NCI-H446 (cell line): ENCODE measurements around the gene EEF1A2.
"Not testable (repeated sequence)": the region's sequence is repeated elsewhere in the genome, so short reads cannot be mapped to it uniquely, and the experiment has no call there.

ENCODE experiments used
- DNase-seq, 2 experiments: peaks; one replicate each; lab custom pipeline; 2025; lab: John Stamatoyannopoulos, UW

Gene EEF1A2

GRCh38 chr20:63520504-63520933 is 21.6 kb upstream of the EEF1A2 start, which contains the start of gene PPDPF:
Gene PPDPF (plus strand): TSS chr20:63520765. CDS start chr20:63521309, 544 bp downstream.
- peak; percentile 62 to 93 for DNase-seq

DNA sequence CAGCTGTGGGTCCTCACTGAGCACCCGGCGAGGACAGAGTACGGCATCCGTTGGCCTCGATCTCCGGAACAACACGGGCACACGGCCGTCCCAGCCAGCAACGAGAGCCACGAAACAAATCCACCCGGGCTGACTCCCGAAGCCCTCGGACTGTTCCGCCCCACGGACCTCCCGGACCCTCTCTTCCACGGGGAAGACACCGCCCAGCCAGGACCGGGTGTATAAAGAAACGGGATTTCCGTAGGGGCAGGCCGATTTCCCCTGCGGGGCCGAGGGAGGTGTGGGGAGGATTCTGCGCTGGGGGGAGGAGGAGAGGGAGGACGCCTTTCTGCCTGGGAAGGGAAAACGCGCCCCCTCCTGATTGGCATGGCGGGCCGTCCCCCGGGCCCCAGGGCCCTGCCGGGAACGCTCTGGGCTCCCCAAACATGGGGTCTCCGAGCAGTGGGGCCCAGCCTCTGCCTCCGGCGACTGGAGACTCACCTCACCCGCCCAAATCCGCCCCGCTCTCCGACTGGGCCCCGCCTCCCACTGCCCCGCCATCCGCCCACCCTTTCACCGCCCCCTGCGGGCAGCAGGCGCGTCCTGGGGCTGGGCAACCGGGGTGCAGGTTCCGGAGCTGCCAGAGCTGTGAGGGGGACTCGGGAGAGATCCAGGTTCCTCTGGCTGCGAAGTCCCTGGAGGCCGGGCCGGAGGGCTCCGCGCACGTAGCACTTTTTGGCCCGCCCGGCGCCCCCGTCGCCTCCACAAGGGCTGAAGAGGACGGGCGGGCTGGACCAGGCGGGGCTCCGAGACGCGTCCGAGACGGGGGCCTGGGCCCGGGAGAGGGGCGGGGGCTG is 21.0 kb upstream of the EEF1A2 start:
- DNase-seq, result peak in 1 of 2 experiments; percentile 52

GRCh38 chr20:63518946-63519667 is 20.2 kb upstream of the EEF1A2 start:
- DNase-seq, result no peak

DNA sequence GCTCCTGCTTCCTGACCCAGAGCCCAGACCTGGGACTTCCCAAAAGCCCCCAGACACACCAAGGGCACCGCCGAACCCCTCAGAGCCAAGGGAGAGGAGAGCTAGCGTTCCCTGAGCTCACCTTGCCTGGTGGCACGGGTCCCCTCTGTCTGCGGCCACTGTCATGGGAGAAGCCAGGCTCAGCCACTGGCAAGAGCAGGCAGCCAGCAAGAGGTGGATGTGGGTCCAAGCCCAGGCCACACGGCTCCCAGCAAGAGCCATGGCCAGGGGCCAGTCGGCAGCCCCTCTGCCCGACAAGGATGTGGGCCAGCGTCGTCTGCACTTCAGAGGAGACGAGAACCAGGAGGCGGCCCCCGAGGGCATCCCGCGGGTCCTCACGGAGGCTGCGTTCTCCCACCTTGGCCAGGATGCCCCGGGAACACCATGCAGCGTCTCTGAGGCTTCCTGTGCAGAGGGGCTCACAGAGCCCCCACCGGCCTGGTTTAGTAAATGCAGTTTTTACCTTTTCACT is 19.5 kb upstream of the EEF1A2 start:
- no peak for DNase-seq

- no peak for DNase-seq
Measured at GRCh38 chr20:63517376-63518309, 18.8 kb upstream of the EEF1A2 start.

GRCh38 chr20:63514520-63514919 is 15.6 kb upstream of the EEF1A2 start:
- not testable (repeated sequence) for DNase-seq

DNA sequence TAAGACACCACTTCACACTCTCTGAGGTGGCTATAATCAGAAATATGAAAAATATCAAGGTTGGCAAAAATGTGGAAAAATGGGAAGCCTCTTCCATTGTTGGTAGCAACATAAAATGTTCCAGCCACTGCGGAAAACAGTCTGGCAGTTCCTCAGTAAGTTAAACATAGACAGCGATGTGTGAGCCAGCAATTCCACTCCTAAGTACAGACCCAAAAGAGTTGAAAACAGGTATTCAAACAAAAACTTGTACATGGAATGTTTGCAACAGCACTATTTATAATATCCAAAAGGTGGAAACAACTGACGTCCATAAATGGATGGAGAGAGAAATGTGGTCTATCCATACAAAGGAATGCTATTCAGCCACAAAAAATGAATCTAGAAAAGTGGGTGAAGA is 14.3 kb upstream of the EEF1A2 start:
- DNase-seq, result no peak

DNA sequence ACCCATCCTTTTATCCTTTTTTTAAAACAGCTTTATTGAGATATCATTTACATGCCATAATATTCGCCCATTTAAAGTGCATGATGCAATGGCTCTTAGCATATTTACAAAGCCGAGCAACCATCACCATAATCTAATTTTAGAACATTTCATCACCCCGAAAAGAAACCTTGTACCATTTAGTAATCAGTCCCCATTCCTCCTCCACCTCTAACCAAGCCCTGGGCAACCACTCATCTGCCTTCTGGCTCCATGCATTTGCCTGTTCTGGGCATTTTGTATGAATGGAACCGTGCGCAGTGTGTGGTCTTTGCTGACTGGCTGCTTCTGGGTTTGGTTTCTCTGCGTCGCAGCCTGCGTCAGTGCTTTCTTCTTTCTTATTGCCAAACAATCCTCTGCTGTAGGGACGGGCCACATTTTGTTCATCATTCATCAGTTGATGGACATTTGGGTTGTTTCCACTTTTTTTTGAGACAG is 10.2 kb upstream of the EEF1A2 start:
- no peak for DNase-seq

DNA sequence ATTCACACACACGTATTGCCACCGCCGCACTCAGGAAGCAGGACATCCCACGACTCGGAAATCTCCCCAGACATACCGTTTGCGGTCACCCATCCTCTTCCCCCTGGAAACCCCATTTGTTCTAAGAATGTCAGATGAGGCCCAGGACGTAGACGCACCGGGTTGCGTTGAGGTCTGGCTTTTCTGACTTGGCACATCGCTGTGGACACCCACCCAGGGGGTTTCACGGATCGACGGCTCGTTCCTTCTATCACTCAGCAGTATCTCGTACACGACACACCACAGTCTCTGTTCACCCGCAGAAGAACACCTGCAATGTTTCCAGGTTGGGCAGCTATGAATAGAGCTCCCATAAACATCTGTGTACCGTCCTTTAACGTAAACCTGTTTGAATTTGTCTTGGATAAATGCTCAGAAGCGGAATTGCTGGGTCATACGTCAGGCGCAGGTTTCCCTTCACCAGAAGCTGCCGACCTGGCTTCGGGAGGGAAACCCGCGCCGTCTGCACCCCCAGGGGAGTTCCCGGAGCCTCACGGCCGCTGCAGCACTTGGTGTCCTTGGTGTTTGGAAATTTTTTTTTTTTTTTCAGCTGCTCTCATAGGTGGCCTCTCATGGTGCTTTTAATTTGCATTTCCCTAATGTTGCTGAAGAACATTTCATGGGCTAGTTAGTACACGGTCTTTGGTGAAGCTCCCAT is 9.3 kb upstream of the EEF1A2 start:
- DNase-seq, result no peak

DNA sequence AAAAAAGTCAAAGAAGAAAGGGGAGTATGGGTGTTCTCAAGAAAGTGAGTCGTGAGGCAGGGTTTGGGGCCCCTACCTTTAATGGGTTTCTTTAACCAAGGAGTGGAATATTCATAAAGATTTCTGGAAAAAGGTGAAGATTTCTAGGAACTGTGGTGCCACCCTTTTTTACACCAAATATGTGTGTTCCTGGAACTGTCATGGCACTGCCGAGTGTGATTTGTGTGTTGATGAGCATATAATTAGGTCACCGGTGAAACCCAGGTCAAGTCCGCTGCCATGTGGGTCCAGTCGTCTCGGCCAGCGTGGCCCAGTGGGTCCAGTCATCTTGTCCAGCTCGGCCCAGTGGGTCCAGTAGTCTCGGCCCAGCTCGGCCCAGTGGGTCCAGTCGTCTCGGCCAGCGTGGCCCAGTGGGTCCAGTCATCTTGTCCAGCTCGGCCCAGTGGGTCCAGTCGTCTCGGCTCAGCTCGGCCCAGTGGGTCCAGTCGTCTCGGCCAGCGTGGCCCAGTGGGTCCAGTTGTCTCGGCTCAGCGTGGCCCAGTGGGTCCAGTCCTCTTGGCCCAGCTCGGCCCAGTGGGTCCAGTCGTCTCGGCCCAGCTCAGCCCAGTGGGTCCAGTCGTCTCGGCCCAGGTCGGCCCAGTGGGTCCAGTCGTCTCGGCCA is 8.3 kb upstream of the EEF1A2 start:
- DNase-seq, result no peak

- no peak for DNase-seq
Measured at GRCh38 chr20:63505723-63506122, 6.8 kb upstream of the EEF1A2 start.

DNA sequence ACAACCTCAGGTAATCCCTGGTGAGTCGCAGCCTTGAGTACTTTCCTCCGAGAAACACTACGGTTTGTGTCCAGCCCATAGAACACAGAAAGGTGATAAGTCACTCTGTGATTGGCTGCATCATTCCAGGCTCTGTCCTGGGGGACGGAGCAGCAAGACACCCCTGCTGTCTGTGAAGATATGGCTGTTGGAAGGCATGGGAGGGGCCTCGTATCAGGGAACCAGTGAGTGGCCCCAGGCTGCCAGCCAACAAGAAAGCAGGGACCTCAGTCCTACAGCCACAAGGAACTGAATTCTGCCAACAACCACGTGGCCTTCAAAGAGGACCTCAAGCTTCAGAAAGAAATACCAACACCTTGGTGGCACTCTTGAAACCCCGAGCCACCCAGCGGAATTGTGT is 6.4 kb upstream of the EEF1A2 start:
- no peak for DNase-seq

DNA sequence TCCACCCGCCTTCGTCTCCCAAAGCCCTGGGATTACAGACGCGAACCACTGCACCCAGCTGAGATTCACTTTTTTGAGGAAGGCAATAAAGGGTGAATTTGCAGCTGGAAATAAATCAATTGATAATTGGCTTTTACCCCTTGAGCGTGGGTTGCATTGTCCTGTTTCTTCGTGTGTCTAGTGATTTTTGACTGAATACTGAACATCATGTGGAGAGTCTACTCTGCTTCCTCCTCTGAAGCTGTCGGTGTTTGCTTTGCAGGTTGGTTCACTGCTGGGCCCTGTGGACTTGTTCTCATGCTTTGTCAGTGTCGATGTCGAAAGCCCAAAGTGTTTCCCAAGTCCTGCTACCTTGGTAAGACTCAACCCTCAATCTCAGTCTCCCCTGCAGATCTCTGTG is 5.8 kb upstream of the EEF1A2 start:
- no peak for DNase-seq

DNA sequence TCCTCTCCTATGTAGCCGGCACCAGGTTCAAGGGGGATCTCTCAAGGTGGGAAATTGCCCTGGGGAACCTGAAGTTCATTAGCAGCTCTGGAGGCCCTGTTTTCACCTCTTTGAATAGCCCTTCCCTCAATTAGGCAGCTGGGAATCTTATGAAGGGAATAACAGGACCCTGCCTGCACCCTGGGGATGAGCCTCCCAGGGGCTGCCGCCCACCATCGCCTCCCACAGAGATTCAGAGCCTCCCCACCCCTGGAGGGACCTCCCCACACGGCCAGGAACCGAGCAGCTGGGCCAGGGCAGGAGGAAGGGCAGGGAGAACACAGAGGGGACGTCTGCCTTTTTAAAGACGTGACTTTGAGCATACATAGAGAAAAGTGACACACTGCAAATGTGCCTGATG is 4.6 kb upstream of the EEF1A2 start:
- no peak for DNase-seq

DNA sequence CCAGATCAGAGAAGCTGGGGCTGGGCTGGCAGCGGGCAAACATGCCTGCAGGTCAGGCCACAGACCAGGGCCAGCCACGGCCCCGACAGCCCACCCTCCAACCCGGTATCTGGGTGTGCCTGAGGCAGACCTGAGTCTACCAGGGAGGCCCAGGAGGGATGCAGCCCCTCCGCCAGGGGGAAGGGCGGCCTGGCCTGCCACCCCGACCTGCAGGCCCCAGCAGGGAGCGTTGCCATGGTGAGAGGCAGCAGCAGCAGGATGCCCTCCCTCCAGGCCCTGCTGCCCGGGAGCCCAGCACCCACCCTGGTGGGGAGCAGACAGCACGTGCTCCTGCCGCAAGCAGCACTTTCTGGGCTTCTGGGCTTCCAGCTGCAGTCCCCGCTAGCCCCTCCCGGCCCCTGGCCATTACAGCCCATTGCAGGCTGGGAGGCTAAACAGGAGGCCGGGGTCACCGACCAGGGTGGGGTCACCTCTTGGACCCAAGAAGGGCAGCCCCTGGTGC is 3.8 kb upstream of the EEF1A2 start:
- DNase-seq, result no peak

DNA sequence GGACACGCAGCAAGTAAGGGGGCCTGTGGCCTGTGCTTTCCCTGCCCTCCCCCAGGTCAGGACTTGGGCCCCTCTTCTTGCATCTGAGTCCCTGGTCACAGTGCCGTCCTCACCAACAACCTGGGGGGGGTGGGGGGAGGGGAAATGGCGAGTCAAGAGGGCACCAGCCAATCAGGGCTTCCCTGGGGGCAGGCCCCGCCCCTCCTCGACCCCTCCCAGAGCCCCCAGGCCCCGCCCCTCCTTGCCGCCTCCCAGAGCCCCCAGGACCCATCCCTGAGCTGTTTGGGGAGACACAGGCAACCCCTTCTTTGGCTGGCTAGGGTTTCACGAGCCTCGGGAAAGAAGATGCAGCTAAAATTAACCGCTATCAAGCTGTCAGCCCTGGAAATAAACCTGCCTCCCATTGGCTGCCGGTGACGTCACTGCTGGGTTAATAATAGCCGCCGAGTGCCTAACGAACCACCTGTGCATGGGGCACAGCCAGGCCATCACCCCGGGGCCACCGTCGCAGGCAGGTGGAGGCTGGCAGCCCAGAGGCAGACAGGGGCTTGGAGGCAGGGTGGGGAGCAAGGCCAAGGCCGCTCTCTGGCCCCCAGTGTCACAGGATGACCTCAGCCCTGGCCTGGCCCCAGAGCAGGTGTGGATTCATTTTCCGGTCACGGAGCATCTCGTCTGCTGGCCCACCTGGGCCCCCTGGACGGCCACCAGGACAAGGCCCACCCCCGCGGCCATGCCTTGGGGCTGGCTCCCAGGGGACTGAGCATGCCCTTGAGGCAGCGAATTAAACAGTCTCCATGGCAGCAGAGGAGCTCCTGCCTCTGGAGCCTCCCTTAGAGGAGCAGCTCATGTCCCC is 3.2 kb upstream of the EEF1A2 start:
- DNase-seq, result peak; percentile 60 to 77

DNA sequence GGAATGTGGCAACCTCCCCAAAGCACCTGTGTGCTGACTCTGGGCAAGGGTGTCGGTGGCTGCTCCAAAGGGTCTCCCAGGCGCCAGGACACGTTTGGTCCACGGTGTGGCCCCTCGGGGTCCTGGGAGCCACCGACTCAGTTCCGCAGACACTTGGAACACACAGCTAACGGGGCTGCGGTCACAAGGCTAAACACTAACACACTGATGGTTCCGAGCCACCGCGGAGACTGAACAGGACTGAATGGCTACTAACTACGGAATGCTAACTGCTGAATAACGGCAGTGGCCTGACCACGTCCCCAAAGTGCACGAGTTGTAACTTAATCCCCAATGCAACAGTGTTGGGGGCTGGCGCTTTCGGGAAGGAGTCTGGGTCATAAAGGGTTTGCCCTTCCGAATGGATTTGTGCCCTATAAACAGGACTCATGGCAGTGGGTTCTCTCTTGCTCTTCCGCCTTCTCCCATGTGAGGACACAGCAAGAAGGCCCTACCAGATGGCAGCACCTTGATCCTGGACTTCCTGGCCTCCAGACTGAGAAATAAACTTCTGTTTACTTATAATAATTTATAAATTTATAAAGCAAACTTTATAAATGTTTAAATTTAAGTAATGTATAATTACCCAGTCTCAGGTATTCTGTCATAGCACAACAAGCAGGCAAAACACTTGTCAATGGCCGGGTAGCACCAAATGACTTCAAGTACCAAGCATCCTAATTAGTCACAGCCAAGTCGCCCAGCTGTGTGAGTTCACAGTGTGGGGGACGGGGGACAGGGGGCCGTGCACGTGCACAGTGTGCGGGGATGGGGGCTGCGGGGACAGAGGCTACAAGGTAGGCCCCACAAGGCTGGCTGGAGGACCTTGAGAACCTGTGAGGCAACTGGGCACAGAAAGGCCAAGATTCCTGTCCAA is 2.3 kb upstream of the EEF1A2 start:
- no peak for DNase-seq

DNA sequence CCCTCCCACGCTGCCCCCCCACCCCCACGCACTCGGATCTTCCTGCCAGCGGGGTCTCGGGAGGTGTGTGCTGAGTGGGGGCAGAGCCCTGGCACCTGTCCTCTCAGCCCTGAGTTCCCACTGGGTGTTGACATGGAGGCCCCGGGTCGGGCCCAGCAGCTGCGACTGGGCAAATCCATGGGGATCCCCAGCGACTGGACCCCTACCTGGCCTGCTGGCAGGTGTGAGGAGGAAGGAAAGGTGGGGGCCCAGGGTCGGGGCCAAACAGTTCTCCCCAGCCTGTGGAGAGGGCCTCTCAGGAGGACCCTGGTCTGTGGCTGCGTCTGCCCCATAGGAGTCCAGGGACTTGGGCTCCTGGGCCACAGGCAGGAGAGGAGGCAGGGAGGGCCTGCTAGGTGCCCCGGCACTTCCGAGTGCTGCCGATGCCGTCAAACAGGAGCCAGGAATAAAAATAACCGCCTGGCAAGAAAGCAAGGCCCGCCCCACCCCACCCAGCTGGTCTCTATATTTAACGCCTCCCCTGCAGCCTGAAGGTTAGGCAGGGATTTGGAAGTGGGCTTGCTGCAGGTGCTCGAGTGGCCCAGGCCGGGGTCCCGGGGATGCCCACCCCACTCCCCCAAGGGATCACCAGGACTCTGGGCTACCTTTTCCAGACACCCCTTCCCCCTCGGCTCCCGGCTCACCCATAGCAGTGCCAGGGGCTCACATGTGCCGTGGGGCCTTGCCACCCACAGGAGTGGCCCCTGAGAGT is 1.4 kb upstream of the EEF1A2 start:
- no peak for DNase-seq
